KMS-11 (cell line): ENCODE results near the gene SHB.

Experiments
- H2AFZ ChIP-seq: fragments of 200-600 bp; sonication (generic); 2 replicates; pipeline ENCODE4 v1.6.1; 2016; ENCODE audit warnings: antibody characterized with exemption, mixed run types, low read depth
- H3K27ac ChIP-seq: fragments of 200-600 bp; sonication (generic); 2 replicates; pipeline ENCODE4 v1.6.1; 2016; ENCODE audit warnings: mild to moderate bottlenecking, mixed run types
- H3K27me3 ChIP-seq: fragments of 200-600 bp; sonication (generic); 2 replicates; pipeline ENCODE4 v1.6.1; 2017; ENCODE audit warnings: mild to moderate bottlenecking, low read depth, mixed run types, moderate library complexity; ENCODE audit not compliant: insufficient read depth
- H3K36me3 ChIP-seq: fragments of 200-600 bp; sonication (generic); 2 replicates; pipeline ENCODE4 v1.6.1; 2017; ENCODE audit warnings: mild to moderate bottlenecking, mixed run types; ENCODE audit not compliant: insufficient read depth
- H3K4me1 ChIP-seq: fragments of 200-600 bp; sonication (generic); 2 replicates; pipeline ENCODE4 v1.6.1; 2016; ENCODE audit warnings: mild to moderate bottlenecking, low read depth, mixed run types; ENCODE audit not compliant: poor library complexity, severe bottlenecking
- H3K4me2 ChIP-seq: fragments of 200-600 bp; sonication (generic); 2 replicates; pipeline ENCODE4 v1.7.0; 2016; ENCODE audit warnings: mild to moderate bottlenecking, mixed run types
- H3K4me3 ChIP-seq: fragments of 200-600 bp; sonication (generic); IDR thresholded peaks from 2 replicates; pipeline ENCODE4 v1.6.1; 2017; ENCODE audit warnings: low read depth, low read length, mixed read lengths; ENCODE audit not compliant: insufficient read depth
- H3K79me2 ChIP-seq: fragments of 200-600 bp; sonication (generic); 2 replicates; pipeline ENCODE4 v1.6.1; 2016; ENCODE audit warnings: low read depth, mixed run types; ENCODE audit not compliant: insufficient read depth
- H3K9ac ChIP-seq: fragments of 200-600 bp; sonication (generic); 2 replicates; pipeline ENCODE4 v1.6.1; 2016; ENCODE audit warnings: mild to moderate bottlenecking, mixed run types
- H4K20me1 ChIP-seq: fragments of 200-600 bp; sonication (generic); 2 replicates; pipeline ENCODE4 v1.6.1; 2016; ENCODE audit warnings: mild to moderate bottlenecking, mixed run types; ENCODE audit not compliant: insufficient read depth
- CTCF ChIP-seq: fragments of 200-600 bp; sonication (generic); conservative IDR thresholded peaks from 2 replicates; pipeline ENCODE4 v1.6.1; 2017; ENCODE audit warnings: low read depth, mild to moderate bottlenecking, antibody characterized with exemption, low read length, moderate library complexity, mixed read lengths

The SHB gene

GRCh38 chr9:37963936-37964739, 104.9 kb downstream of the SHB start:
- H3K27ac ChIP-seq = no peak overlapping the region
- no peak overlapping the region for H3K4me3 ChIP-seq
- no peak for TF ChIP-seq CTCF
- no peaks in the 10 kb centered on the region for H3K79me2 ChIP-seq
- H4K20me1 ChIP-seq = no peaks in the 10 kb centered on the region
- no peaks in the 10 kb centered on the region for H3K4me1 ChIP-seq
- H2AFZ ChIP-seq = no peak overlapping the region
- H3K9ac ChIP-seq = no peak overlapping the region
- H3K27me3 ChIP-seq = no peaks in the 10 kb centered on the region
- H3K4me2 ChIP-seq = no peak overlapping the region
- no peaks in the 10 kb centered on the region for H3K36me3 ChIP-seq

GRCh38 chr9:37961351-37961750, 107.7 kb downstream of the SHB start:
- H3K4me2 ChIP-seq = no peak overlapping the region
- no peaks in the 10 kb centered on the region for H4K20me1 ChIP-seq
- H3K4me1 ChIP-seq = no peaks in the 10 kb centered on the region
- no peaks in the 10 kb centered on the region for H3K36me3 ChIP-seq
- no peak overlapping the region for H3K9ac ChIP-seq
- H3K4me3 ChIP-seq = no peak overlapping the region
- TF ChIP-seq CTCF = no peak
- no peaks in the 10 kb centered on the region for H3K79me2 ChIP-seq
- no peak overlapping the region for H3K27ac ChIP-seq
- no peak overlapping the region for H2AFZ ChIP-seq
- no peaks in the 10 kb centered on the region for H3K27me3 ChIP-seq

GRCh38 chr9:37960631-37961030, 108.4 kb downstream of the SHB start:
- no peak overlapping the region for H3K4me3 ChIP-seq
- no peaks in the 10 kb centered on the region for H4K20me1 ChIP-seq
- no peak overlapping the region for H3K27ac ChIP-seq
- no peaks in the 10 kb centered on the region for H3K79me2 ChIP-seq
- no peak overlapping the region for H3K9ac ChIP-seq
- H2AFZ ChIP-seq = no peak overlapping the region
- no peaks in the 10 kb centered on the region for H3K27me3 ChIP-seq
- no peaks in the 10 kb centered on the region for H3K4me1 ChIP-seq
- H3K36me3 ChIP-seq = no peaks in the 10 kb centered on the region
- no peak overlapping the region for H3K4me2 ChIP-seq
- no peak for TF ChIP-seq CTCF

- Histone ChIP-seq H3K4me3 (no peak overlapping the region), H3K27ac (no peak overlapping the region), H3K4me1 (no peaks in the 10 kb centered on the region), H2AFZ (no peak overlapping the region), H4K20me1 (no peaks in the 10 kb centered on the region), H3K4me2 (no peak overlapping the region), H3K9ac (no peak overlapping the region), H3K36me3 (no peaks in the 10 kb centered on the region), H3K27me3 (no peaks in the 10 kb centered on the region), H3K79me2 (no peaks in the 10 kb centered on the region)
- no peak for TF ChIP-seq CTCF
Observed at GRCh38 chr9:37959976-37960375, 109.1 kb downstream of the SHB start.
